DOHH2 (cell line): ENCODE results near the gene INHA.

Source experiments
- CTCF ChIP-seq: fragments of 200-600 bp; sonication (generic); IDR thresholded peaks from one replicate; pipeline ENCODE4 v1.5.1; 2014; ENCODE audit warnings: antibody characterized with exemption, mild to moderate bottlenecking, low read depth, low read length; ENCODE audit not compliant: poor library complexity, severe bottlenecking
- EZH2phosphoT487 ChIP-seq: fragments of 200-600 bp; sonication (generic); IDR thresholded peaks from 2 replicates; pipeline ENCODE4 v1.6.1; 2017; ENCODE audit warnings: borderline replicate concordance, mild to moderate bottlenecking, antibody characterized with exemption, low read length, moderate library complexity, mixed read lengths

DNA sequence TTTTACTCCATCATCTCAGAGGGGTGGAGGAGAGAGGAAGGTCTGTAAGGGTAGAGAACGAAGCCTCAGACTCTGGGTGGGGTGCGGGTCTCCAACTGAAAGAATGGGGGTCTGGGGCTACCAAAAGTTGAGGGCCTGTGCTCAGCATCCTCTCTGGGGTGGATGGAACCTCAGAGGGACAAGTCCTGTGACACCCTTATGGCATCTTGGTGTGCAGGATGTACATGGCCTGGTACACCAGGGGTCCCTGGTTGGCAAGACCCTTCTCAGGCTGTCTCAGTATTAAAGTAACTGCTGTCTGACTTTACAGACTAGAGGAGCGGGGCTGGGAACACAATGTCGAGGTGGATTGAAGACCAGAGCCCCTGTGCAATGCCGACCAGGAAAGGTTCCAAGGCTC is 53.1 kb downstream of the INHA start:
- TF ChIP-seq CTCF (no peak), EZH2phosphoT487 (no peak)
